K562 (cell line): ENCODE measurements around the gene C3orf70. TPM values are rescaled to one million over a fixed set of nuclear protein-coding genes. Genes with fewer than 3 reads are reported as not detected.

ENCODE experiments used
- BRD4 ChIP-seq: fragments of 200-600 bp; sonication (generic); IDR thresholded peaks from 2 replicates; pipeline ENCODE4 v1.6.1; 2017; ENCODE audit warnings: inconsistent platforms
- FOXK1 ChIP-seq: sonication (generic); formaldehyde crosslinking; IDR thresholded peaks from 2 replicates; pipeline ENCODE4 v1.8.0; 2022; ENCODE audit warnings: missing genetic modification reagents, mild to moderate bottlenecking, borderline replicate concordance
- MEIS2 ChIP-seq: fragments of 450-650 bp; IDR thresholded peaks from 2 replicates; pipeline ENCODE4 v1.6.1; 2014; ENCODE audit warnings: mild to moderate bottlenecking; ENCODE audit not compliant: partially characterized antibody
- TCF7L2 ChIP-seq: fragments of 150-350 bp; IDR thresholded peaks from 2 replicates; pipeline ENCODE4 v1.6.1; 2016; ENCODE audit warnings: low read depth, mild to moderate bottlenecking, low read length, moderate library complexity
- ZBTB8A ChIP-seq: fragments of 450-650 bp; IDR thresholded peaks from 2 replicates; pipeline ENCODE4 v1.6.1; 2018; ENCODE audit warnings: mild to moderate bottlenecking, moderate library complexity; ENCODE audit not compliant: partially characterized antibody
- ZNF561 ChIP-seq: fragments of 450-650 bp; formaldehyde crosslinking; conservative IDR thresholded peaks from 2 replicates; pipeline ENCODE4 v1.4.0; 2020; ENCODE audit warnings: mild to moderate bottlenecking, moderate library complexity
- ZNF695 ChIP-seq: fragments of 450-650 bp; formaldehyde crosslinking; IDR thresholded peaks from 2 replicates; pipeline ENCODE4 v1.4.0; 2020; ENCODE audit warnings: mild to moderate bottlenecking, moderate library complexity
- ZNF707 ChIP-seq: fragments of 250-450 bp; sonication (Bioruptor Pico); conservative IDR thresholded peaks from 2 replicates; pipeline ENCODE4 v1.8.0; 2022; ENCODE audit warnings: inconsistent platforms, mild to moderate bottlenecking, moderate library complexity
- polyA plus RNA-seq, 8 experiments: library from polyadenylated mRNA; depleted of rRNA in 4 of 8; stranded (reverse) in 5 of 8; unstranded in 3 of 8; fragments of >200 nt; fragmentation: Nextera tagmentation in 2 of 8; fragmentation: Illumina TruSeq in 1 of 8; extraction: Ambion mirVana in 2 of 8; extraction: Trizol in 1 of 8; gene quantifications; 2 replicates each; pipeline versions ENCODE4 v1.2.1 to v1.2.3, GENCODE V29; 2011 to 2014; ENCODE audit warnings: inconsistent platforms in 1 of 8, missing spikeins in 1 of 8
- total RNA-seq, 7 experiments: library from RNA; depleted of rRNA in 6 of 7; stranded (reverse); fragments of >200 nt in 6 of 7; fragmentation: Illumina TruSeq in 2 of 7; extraction: Trizol in 2 of 7; gene quantifications; 2 replicates each; pipeline versions ENCODE4 v1.2.1 to v1.2.3, GENCODE V29; 2011 to 2021; ENCODE audit warnings: low replicate concordance in 1 of 7
- TF ChIP-seq, protein P1 (sequence below), 2 experiments: fragments of 450-650 bp; IDR thresholded peaks; 2 replicates each; pipeline ENCODE4 v1.6.1; 2016; ENCODE audit warnings: mild to moderate bottlenecking in 2 of 2, borderline replicate concordance in 1 of 2, low read depth in 1 of 2, moderate library complexity in 1 of 2
- TF ChIP-seq, protein P2 (sequence below): fragments of 250-450 bp; sonication (Bioruptor Pico); IDR thresholded peaks from 2 replicates; pipeline ENCODE4 v1.4.0; 2020; ENCODE audit warnings: mild to moderate bottlenecking
- TF ChIP-seq, protein P3 (sequence below): fragments of 450-650 bp; IDR thresholded peaks from 2 replicates; pipeline ENCODE4 v1.6.1; 2016

Gene C3orf70
- total and polyA plus RNA-seq, 9 of the 15 experiments (the other 6 are each of a cell fraction or from before 2014, with no cell fraction given), result 0.01 to 0.04 (median 0.03) TPM; not detected in 6

DNA sequence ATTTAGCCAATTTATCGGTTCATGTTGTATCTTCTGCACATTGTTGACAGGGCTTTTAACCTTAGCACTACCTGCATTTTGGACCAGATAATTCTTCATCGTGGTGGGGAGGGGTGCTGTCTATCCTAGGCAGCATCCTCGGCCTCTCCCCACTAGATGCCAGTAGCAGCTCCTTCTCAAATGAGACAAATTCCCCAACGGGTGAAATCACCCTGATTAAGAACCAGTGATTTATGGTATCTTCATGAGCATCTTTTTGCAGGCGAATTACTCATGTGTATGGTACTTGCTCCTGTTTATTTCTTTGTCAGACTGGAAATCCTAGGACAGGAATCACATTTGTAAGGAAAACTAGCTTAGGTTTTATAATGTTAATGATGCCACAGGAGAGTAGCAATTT is 68.0 kb downstream of the C3orf70 start (continued):
- TF ChIP-seq, protein P1, sequence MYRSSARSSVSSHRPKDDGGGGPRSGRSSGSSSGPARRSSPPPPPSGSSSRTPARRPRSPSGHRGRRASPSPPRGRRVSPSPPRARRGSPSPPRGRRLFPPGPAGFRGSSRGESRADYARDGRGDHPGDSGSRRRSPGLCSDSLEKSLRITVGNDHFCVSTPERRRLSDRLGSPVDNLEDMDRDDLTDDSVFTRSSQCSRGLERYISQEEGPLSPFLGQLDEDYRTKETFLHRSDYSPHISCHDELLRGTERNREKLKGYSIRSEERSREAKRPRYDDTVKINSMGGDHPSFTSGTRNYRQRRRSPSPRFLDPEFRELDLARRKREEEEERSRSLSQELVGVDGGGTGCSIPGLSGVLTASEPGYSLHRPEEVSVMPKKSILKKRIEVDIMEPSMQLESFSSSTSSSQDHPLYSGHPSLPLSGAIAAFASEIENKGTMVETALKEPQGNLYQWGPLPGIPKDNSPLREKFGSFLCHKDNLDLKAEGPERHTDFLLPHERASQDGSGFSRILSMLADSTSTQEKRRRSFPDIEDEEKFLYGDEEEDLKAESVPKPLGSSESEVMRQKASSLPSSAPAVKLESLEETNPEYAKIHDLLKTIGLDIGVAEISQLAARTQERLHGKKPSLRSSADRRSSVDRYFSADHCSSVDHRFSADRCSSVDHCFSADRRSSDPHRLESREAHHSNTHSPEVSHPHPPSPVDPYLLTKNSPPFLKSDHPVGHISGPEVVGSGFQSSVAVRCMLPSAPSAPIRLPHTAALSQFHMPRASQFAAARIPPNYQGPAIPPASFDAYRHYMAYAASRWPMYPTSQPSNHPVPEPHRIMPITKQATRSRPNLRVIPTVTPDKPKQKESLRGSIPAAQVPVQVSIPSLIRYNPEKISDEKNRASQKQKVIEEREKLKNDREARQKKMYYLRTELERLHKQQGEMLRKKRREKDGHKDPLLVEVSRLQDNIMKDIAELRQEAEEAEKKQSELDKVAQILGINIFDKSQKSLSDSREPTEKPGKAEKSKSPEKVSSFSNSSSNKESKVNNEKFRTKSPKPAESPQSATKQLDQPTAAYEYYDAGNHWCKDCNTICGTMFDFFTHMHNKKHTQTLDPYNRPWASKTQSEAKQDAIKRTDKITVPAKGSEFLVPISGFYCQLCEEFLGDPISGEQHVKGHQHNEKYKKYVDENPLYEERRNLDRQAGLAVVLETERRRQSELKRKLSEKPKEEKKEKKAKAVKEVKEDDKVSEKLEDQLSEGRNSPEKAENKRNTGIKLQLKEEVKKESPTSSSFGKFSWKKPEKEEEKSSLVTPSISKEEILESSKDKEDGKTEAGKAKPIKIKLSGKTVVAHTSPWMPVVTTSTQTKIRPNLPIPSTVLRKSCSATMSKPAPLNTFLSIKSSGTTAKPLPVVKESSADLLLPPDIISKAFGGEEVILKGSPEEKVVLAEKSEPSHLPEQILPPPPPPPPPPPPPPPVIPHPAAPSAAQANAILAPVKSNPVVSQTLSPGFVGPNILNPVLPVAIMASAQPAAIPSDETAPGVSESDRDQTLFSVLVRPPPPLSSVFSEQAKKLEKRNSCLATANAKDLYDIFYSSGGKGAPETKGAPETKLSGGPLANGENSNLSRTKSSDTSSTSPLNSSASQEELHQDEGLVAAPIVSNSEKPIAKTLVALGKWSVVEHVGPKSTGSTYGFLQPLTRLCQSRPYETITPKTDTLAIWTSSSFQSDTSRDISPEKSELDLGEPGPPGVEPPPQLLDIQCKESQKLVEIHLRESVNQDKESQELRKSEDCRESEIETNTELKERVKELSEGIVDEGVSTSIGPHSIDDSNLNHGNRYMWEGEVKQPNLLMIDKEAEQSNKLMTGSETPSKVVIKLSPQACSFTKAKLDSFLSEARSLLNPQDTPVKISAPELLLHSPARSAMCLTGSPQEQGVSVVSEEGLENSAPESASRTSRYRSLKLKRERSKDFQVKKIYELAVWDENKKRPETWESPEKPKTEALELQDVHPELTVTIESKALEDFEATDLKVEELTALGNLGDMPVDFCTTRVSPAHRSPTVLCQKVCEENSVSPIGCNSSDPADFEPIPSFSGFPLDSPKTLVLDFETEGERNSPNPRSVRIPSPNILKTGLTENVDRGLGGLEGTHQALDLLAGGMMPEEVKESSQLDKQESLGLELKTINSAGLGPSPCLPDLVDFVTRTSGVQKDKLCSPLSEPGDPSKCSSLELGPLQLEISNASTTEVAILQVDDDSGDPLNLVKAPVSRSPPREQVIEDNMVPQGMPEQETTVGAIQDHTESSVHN (IDR thresholded peaks at IDR 0.05; ENCODE audit: borderline replicate concordance in 1 of 2, low read depth in 1 of 2), result no peak
- TF ChIP-seq ZNF695 (CRISPR knock-in tag) (no peak), ZNF707 (CRISPR knock-in tag) (no peak), MEIS2 (peak; percentile 14), ZBTB8A (no peak), TCF7L2 (no peak), FOXK1 (CRISPR knock-in tag) (no peak), BRD4 (no peak), ZNF561 (CRISPR knock-in tag) (no peak)
- TF ChIP-seq, protein P2, sequence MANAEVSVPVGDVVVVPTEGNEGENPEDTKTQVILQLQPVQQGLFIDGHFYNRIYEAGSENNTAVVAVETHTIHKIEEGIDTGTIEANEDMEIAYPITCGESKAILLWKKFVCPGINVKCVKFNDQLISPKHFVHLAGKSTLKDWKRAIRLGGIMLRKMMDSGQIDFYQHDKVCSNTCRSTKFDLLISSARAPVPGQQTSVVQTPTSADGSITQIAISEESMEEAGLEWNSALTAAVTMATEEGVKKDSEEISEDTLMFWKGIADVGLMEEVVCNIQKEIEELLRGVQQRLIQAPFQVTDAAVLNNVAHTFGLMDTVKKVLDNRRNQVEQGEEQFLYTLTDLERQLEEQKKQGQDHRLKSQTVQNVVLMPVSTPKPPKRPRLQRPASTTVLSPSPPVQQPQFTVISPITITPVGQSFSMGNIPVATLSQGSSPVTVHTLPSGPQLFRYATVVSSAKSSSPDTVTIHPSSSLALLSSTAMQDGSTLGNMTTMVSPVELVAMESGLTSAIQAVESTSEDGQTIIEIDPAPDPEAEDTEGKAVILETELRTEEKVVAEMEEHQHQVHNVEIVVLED (CRISPR knock-in tag), result no peak
- TF ChIP-seq, protein P3, sequence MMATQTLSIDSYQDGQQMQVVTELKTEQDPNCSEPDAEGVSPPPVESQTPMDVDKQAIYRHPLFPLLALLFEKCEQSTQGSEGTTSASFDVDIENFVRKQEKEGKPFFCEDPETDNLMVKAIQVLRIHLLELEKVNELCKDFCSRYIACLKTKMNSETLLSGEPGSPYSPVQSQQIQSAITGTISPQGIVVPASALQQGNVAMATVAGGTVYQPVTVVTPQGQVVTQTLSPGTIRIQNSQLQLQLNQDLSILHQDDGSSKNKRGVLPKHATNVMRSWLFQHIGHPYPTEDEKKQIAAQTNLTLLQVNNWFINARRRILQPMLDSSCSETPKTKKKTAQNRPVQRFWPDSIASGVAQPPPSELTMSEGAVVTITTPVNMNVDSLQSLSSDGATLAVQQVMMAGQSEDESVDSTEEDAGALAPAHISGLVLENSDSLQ, result 0 out of 2 replicates have a peak, but pooled peaks have one; percentile 6
- TF ChIP-seq, all 486 proteins: peak for 2
